AG04449 (cell line): Measurements from ENCODE around the gene CFHR5.
"Not testable (repeated sequence)": the region's sequence is repeated elsewhere in the genome, so short reads cannot be mapped to it uniquely, and the experiment has no call there.

Experiments
- CTCF ChIA-PET: fragments of 350-600 bp; formaldehyde crosslinking; extraction: SDS; loops from one replicate; lab custom pipeline; 2021; ENCODE audit warnings: antibody characterized with exemption; lab: Yijun Ruan, JAX
- POLR2A ChIA-PET: fragments of 400-600, 350-600 bp; formaldehyde crosslinking; extraction: SDS; loops from one replicate; lab custom pipeline; 2020; ENCODE audit warnings: antibody characterized with exemption, inconsistent platforms; lab: Yijun Ruan, JAX
- DNase-seq: peaks from one replicate; pipeline ENCODE4 v3.0.0-alpha.2; 2010; ENCODE audit warnings: low read depth, low spot score
- H3K4me3 ChIP-seq: 2 replicates; pipeline ENCODE4 v1.5.1; 2011; ENCODE audit warnings: low read depth, mild to moderate bottlenecking, control low read depth, low read length
- TF ChIP-seq, protein P1 (sequence below): IDR thresholded peaks from one replicate; pipeline ENCODE4 v1.5.1; 2011; ENCODE audit warnings: mild to moderate bottlenecking, moderate library complexity, low read length, control low read depth, inconsistent platforms; ENCODE audit not compliant: insufficient read depth; ENCODE audit errors: missing control alignments

Gene CFHR5

DNA sequence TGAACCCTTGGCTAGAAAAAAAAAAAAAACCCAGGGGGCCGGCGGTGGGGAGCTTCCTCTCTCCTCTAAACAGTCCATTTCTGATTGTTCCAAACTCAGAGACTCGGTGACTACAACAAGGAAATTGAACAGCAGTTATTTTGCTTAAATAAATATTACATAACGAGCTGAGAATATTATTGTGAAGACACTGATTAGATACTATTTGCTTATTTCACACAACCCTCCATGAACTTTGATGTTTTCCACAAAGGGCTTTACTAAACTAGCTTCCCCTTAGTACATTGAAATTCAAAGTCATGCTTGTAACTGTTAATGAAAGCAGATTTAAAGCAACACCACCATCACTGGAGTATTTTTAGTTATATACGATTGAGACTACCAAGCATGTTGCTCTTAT lies at the start of gene CFHR5:
CFHR5 (plus strand) TSS at position 279 of the 400 bp plus-strand sequence; CDS start at position 388, 109 bp downstream.
- POLR2A ChIA-PET: no interaction called here
- CTCF ChIA-PET: no interaction called here
- no peak within 1 kb of the TSS for H3K4me3 ChIP-seq
- TF ChIP-seq, protein P1, sequence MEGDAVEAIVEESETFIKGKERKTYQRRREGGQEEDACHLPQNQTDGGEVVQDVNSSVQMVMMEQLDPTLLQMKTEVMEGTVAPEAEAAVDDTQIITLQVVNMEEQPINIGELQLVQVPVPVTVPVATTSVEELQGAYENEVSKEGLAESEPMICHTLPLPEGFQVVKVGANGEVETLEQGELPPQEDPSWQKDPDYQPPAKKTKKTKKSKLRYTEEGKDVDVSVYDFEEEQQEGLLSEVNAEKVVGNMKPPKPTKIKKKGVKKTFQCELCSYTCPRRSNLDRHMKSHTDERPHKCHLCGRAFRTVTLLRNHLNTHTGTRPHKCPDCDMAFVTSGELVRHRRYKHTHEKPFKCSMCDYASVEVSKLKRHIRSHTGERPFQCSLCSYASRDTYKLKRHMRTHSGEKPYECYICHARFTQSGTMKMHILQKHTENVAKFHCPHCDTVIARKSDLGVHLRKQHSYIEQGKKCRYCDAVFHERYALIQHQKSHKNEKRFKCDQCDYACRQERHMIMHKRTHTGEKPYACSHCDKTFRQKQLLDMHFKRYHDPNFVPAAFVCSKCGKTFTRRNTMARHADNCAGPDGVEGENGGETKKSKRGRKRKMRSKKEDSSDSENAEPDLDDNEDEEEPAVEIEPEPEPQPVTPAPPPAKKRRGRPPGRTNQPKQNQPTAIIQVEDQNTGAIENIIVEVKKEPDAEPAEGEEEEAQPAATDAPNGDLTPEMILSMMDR: no peak
- DNase-seq: no peak

DNA sequence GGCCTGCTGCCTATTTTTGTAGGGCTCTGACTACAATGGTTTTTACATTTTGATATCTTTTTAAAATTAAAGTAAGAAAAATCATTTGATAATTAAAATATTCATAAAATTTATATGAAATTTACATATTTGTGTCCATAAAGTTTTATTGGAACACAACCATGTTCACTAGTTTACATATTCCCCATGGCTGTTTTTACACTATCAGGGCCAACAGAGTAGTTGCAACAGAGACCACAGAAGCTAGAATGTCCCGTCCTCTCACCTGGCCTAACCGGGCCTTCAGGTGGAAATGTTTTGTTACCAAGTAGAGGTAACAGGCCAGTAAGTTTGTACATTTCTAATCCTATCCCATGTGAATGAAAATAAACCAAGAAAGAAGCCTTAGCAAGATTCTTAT lies 44.5 kb upstream of the CFHR5 start:
- H3K4me3 ChIP-seq, POLR2A ChIA-PET, CTCF ChIA-PET, DNase-seq: not testable (repeated sequence)

DNA sequence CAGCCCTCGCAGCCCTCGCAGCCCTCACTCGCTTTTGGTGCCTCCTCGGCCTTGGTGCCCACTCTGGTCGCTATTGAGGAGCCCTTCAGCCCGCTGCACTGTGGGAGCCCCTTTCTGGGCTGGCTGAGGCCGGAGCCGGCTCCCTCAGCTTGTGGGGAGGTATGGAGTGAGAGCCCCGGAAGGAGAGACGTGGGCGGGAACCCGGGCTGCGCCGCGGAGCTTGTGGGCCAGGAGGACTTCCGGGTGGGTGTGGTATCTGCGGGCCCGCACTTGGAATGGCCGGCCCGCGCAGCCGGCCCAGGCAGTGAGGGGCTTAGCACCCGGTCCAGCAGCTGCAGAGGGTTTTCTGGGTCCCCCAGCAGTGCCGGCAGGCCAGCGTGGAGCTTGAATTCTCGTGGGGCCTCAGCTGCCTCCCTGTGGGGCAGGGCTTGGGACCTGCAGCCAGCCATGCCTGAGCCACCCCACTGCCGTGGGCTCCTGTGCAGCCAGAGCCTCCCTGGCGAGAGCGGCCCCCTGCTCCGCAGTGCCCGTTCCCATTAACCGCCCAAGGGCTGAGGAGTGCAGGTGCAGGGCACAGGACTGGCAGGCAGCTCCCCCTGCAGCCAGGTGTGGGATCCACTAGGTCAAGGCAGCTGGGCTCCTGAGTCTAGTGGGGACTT lies 43.7 kb upstream of the CFHR5 start:
- TF ChIP-seq, protein P1: no peak
- ChIA-PET POLR2A (no interaction called here), CTCF (no interaction called here)
- DNase-seq: no peak
- H3K4me3 ChIP-seq: no peak overlapping the region

DNA sequence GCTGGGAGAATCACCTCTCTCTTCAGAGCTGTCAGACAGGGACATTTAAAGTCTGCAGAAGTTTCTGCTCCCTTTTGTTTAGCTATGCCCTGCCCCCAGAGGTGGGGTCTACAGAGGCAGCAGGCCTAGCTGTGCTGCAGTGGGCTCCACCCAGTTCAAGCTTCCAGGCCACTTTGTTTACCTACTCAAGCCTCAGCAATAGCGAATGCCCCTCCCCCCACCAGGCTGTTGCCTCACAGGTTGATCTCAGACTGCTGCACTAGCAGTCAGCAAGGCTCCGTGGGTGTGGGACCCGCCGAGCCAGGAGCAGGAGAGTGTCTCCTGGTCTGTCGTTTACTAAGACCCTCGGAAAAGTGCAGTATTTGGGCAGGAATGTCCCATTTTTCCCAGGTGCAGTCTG lies 35.9 kb upstream of the CFHR5 start:
- DNase-seq, H3K4me3 ChIP-seq, CTCF ChIA-PET, POLR2A ChIA-PET: not testable (repeated sequence)

DNA sequence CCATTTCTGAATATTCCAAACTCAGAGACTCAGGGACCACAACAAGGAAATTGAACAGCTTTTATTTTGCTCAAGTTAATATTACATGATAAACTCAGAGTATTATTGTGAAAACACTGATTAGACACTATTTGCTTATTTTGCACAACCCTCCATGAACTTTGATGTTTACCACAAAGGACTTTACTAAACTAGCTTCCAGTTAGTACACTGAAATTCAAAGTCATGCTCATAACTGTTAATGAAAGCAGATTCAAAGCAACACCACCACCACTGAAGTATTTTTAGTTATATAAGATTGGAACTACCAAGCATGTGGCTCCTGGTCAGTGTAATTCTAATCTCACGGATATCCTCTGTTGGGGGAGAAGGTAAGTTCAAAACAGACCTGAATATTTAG lies 33.8 kb upstream of the CFHR5 start, which contains the start of gene CFHR2:
CFHR2 (plus strand) TSS at position 171 of the 400 bp plus-strand sequence; CDS start at position 314, 143 bp downstream.
- CTCF ChIA-PET, POLR2A ChIA-PET, DNase-seq, H3K4me3 ChIP-seq: not testable (repeated sequence)

DNA sequence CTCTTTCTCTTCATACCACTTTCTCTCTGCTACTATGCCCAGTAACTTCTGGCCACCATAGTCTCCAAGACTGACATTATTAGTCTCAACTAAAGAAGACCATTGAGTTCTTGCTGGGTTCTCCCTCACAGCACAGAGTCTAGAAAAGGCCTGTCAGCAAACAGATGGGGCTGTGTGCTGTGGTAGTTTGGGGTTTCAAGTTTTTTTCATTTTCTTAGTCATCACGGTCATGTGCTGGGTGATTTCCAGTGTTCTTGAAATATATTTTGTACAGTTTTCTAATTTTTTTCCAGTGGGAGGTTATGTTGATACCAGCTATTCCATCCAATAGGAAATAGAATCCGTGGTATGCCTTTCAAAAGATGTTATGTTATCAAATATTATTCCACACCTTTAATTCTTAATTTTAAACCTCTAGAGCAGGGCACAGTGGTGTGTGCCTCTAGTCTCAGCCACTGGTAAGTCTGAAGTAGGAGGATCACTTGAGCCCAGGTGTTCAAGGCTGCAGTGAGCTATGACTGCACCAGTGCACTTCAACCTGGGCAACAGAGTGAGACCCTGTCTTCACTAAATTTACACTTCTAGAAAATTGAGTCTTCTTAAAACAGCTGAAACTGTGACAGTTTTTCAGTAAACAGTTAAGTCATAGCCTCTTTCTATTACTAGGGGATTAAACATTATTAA lies 25.5 kb upstream of the CFHR5 start:
- no peak for DNase-seq
- no peak overlapping the region for H3K4me3 ChIP-seq
- POLR2A ChIA-PET: no interaction called here
- CTCF ChIA-PET: no interaction called here
- TF ChIP-seq, protein P1: no peak

DNA sequence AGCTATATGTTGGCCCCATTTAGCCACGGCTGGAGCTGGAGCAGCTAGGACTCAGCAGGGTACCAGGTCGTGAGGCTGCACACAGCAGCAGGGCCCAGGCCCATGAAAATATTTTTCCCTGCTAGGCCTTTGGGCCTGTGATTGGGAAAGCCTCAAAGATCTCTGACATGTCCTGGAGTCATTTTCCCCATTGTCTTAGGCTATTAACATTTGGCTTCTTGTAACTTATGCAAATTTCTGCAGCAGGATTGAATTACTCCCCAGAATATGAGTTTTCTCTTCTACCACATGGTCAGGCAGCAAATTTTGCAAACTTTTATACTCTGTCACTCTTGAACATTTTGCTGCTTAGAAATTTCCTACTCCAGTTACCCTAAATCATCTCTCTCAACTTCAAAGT lies 22.6 kb upstream of the CFHR5 start:
- H3K4me3 ChIP-seq: no peak overlapping the region
- DNase-seq: no peak
- POLR2A ChIA-PET: no interaction called here
- TF ChIP-seq, protein P1: no peak
- CTCF ChIA-PET: no interaction called here

DNA sequence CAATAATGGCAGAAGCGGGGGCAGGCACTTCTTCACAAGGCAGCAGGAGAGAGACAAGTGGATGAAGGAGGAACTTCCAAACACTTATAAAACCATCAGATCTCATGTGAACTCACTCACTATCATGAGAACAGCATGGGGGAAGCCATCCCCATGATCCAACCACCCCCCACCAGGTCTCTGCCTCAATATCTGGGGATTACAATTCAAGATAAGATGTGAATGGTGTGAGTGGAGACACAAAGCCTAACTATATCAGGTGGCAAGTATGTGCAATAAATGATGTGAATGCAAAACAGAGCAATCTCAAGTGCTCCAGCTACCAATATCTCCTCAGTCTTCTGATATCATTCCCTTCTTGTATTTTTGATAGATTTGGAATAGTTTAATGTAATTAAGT lies 21.4 kb upstream of the CFHR5 start:
- no peak for DNase-seq
- ChIA-PET CTCF (no interaction called here), POLR2A (no interaction called here)
- TF ChIP-seq, protein P1: no peak
- no peak overlapping the region for H3K4me3 ChIP-seq
